ENCODE results near the gene MAP3K20. TPM values are rescaled to one million over a fixed set of nuclear protein-coding genes. Genes with fewer than 3 reads are reported as not detected.

Gene MAP3K20
- polyA plus RNA-seq, 1 of the 3 experiments (the other 2 are of a cell fraction): 8.5 TPM

- DNase-seq: no peak
- Histone ChIP-seq H3F3A (replicated peaks; ENCODE audit: insufficient read depth) (no peaks in the 10 kb centered on the region), H3K36me3 (replicated peaks in 1 of 2; ENCODE audit: control insufficient read depth in 1 of 2, insufficient read depth in 2 of 2, low read length in 1 of 2) (peaks cover 24 to 27% of the 10 kb centered on the region in 2 experiments), H4K20me1 (ENCODE audit: insufficient read depth) (no peaks in the 10 kb centered on the region), H3K4me1 (ENCODE audit: control insufficient read depth in 1 of 2, insufficient read depth in 2 of 2, low read depth in 1 of 2, low read length in 1 of 2) (peaks cover 0 to 12% of the 10 kb centered on the region in 2 experiments), H3K9me3 (no peaks in the 10 kb centered on the region), H3K27ac (ENCODE audit: low read depth in 2 of 2, low read length in 1 of 2) (no peak overlapping the region), H3K79me2 (ENCODE audit: insufficient read depth) (no peaks in the 10 kb centered on the region), H3K4me3 (ENCODE audit: low read depth in 2 of 2, low read length in 1 of 2) (no peak overlapping the region), H3K4me2 (no peak overlapping the region), H2AFZ (ENCODE audit: low read depth) (no peak overlapping the region), H3K9me2 (no peaks in the 10 kb centered on the region), H3K9ac (no peak overlapping the region), H3K27me3 (ENCODE audit: insufficient read depth) (no peaks in the 10 kb centered on the region)
- POLR2A ChIA-PET: interaction anchor here (0.6 kb wide), 1 partner anchor 610 kb away, joined by 3 read pairs; no protein-coding TSS in a partner anchor
- CTCF ChIA-PET: interaction anchor here (1.1 to 2.2 kb wide), 2 partner anchors 17 to 166 kb away, joined by 4 to 10 read pairs; no protein-coding TSS in a partner anchor
- no peak for TF ChIP-seq EP300 (IDR thresholded peaks at IDR 0.05; ENCODE audit: borderline replicate concordance in 1 of 2, low read depth in 1 of 2, low read length in 1 of 2)
- TF ChIP-seq MEF2A (IDR thresholded peaks at IDR 0.05; ENCODE audit: borderline replicate concordance, low read depth): no peak
- no peak for TF ChIP-seq MXI1 (IDR thresholded peaks at IDR 0.05; ENCODE audit: low read depth, low read length)
- no peak for TF ChIP-seq RAD21 (IDR thresholded peaks at IDR 0.05; ENCODE audit: low read length)
- TF ChIP-seq ZBTB33 (IDR thresholded peaks at IDR 0.05; ENCODE audit: borderline replicate concordance, low read depth): no peak
- no peak for TF ChIP-seq TCF12 (IDR thresholded peaks at IDR 0.05)
- TF ChIP-seq CHD2 (IDR thresholded peaks at IDR 0.05; ENCODE audit: low read length, partially characterized antibody): no peak
- no peak for TF ChIP-seq SMC3 (IDR thresholded peaks at IDR 0.05; ENCODE audit: low read depth, low read length)
- no peak for TF ChIP-seq GATA2 (CRISPR knock-in tag; IDR thresholded peaks at IDR 0.05)
- no peak for TF ChIP-seq IRF3 (IDR thresholded peaks at IDR 0.05; ENCODE audit: low read depth, low read length)
- no peak for TF ChIP-seq REST (IDR thresholded peaks at IDR 0.05; ENCODE audit: low read depth, low read length)
- TF ChIP-seq PBX3 (IDR thresholded peaks at IDR 0.05): no peak
- TF ChIP-seq RXRA (IDR thresholded peaks at IDR 0.05; ENCODE audit: borderline replicate concordance, low read depth): no peak
- no peak for TF ChIP-seq USF1 (IDR thresholded peaks at IDR 0.05; ENCODE audit: borderline replicate concordance, low read depth)
- whole genome bisulfite sequencing (ENCODE audit: low lambda C conversion rate): 91% methylated on average over 1 of the region's 1 CpG
These were observed 118.3 kb downstream of the MAP3K20 start for GRCh38 chr2:173193925-173194324.

All from SK-N-SH (cell line).